Calu3 (cell line): Measurements from ENCODE around the gene RTKN2. TPM values are rescaled to one million over a fixed set of nuclear protein-coding genes. Genes with fewer than 3 reads are reported as not detected.
A peak's percentile ranks its signal among the peaks of the same experiment; 100 is the strongest.

Source experiments
- BruUV-seq: library from RNA; stranded (reverse); fragments of 400-500 nt; replicated peaks from 2 replicates; lab custom pipeline; 2021; lab: Mats Ljungman, UMichigan
- CTCF ChIA-PET: fragments of 300-600 bp; sonication (Branson Sonifier 250); formaldehyde crosslinking; loops from one replicate; lab custom pipeline; 2022; ENCODE audit warnings: antibody characterized with exemption; lab: Charles Lee
- DNase-seq: peaks from one replicate; pipeline ENCODE4 v3.0.0; 2022
- H3K27ac Mint-ChIP-seq: one replicate; pipeline ENCODE4 v1.8.0; 2022; ENCODE audit warnings: mixed read lengths; ENCODE audit not compliant: unreplicated experiment
- H3K27me3 Mint-ChIP-seq: one replicate; pipeline ENCODE4 v1.8.0; 2022; ENCODE audit warnings: mixed read lengths; ENCODE audit not compliant: unreplicated experiment
- H3K36me3 Mint-ChIP-seq: one replicate; pipeline ENCODE4 v1.8.0; 2022; ENCODE audit warnings: mild to moderate bottlenecking, moderate library complexity, mixed read lengths; ENCODE audit not compliant: insufficient read depth, unreplicated experiment
- H3K4me1 Mint-ChIP-seq: one replicate; pipeline ENCODE4 v1.8.0; 2022; ENCODE audit warnings: mild to moderate bottlenecking, low read depth, mixed read lengths; ENCODE audit not compliant: unreplicated experiment
- H3K4me3 Mint-ChIP-seq: one replicate; pipeline ENCODE4 v1.8.0; 2022; ENCODE audit warnings: mild to moderate bottlenecking, low read depth, moderate library complexity, mixed read lengths; ENCODE audit not compliant: unreplicated experiment
- H3K9me3 Mint-ChIP-seq: one replicate; pipeline ENCODE4 v1.8.0; 2022; ENCODE audit warnings: low read depth, mixed read lengths; ENCODE audit not compliant: unreplicated experiment
- CTCF ChIP-seq: fragments of 200-600 bp; IDR thresholded peaks from one replicate; pipeline ENCODE4 v1.8.0; 2022; ENCODE audit warnings: antibody characterized with exemption; ENCODE audit not compliant: unreplicated experiment
- intact Hi-C: fragments of 100-400 bp; cut with micrococcal nuclease; formaldehyde crosslinking; loops from one replicate; pipeline ENCODE4 v1.10.0; 2022; ENCODE audit not compliant: unreplicated experiment
- total RNA-seq: library from RNA; stranded (reverse); gene quantifications from 2 replicates; pipeline ENCODE4 v1.2.3, GENCODE V29; 2022

The RTKN2 gene
- total RNA-seq, 1 experiment from 2014 or later = 26.7 TPM

GRCh38 chr10:62253704-62254103, 14.9 kb downstream of the RTKN2 start:
- CTCF ChIA-PET = interaction anchor here (0.7 kb wide), 1 partner anchor 228 kb away, joined by 3 read pairs; no protein-coding TSS in a partner anchor
- peaks cover 10% of the 10 kb centered on the region for H3K36me3 Mint-ChIP-seq
- BruUV-seq = no TSS peak
- H3K27ac Mint-ChIP-seq = no peak overlapping the region
- H3K9me3 Mint-ChIP-seq = no peaks in the 10 kb centered on the region
- intact Hi-C loops = loop anchor here (5.0 to 10.0 kb wide), 2 partner anchors 416 to 561 kb away; partner anchors contain the start of gene EGR2
- peaks cover 41% of the 10 kb centered on the region for H3K4me1 Mint-ChIP-seq
- no peaks in the 10 kb centered on the region for H3K27me3 Mint-ChIP-seq
- no peak for TF ChIP-seq CTCF
- no peak overlapping the region for H3K4me3 Mint-ChIP-seq
- no peak for DNase-seq

GRCh38 chr10:62252051-62252450, 16.6 kb downstream of the RTKN2 start:
- Mint-ChIP-seq H3K4me1 (peaks cover 41% of the 10 kb centered on the region), H3K9me3 (no peaks in the 10 kb centered on the region), H3K27me3 (no peaks in the 10 kb centered on the region), H3K4me3 (no peak overlapping the region), H3K36me3 (peaks cover 10% of the 10 kb centered on the region), H3K27ac (peak overlapping the region; percentile 21)
- BruUV-seq = no TSS peak
- intact Hi-C loops = loop anchor here (5.0 to 10.0 kb wide), 2 partner anchors 415 to 563 kb away; partner anchors contain the start of gene EGR2
- DNase-seq = no peak
- no peak for TF ChIP-seq CTCF
- CTCF ChIA-PET = no interaction called here

GRCh38 chr10:62250594-62251198, 17.9 kb downstream of the RTKN2 start:
- intact Hi-C loops = loop anchor here (5.0 to 10.0 kb wide), 2 partner anchors 413 to 564 kb away; partner anchors contain the start of gene EGR2
- Mint-ChIP-seq H3K36me3 (peaks cover 10% of the 10 kb centered on the region), H3K4me3 (no peak overlapping the region), H3K27me3 (no peaks in the 10 kb centered on the region), H3K4me1 (peaks cover 41% of the 10 kb centered on the region), H3K9me3 (no peaks in the 10 kb centered on the region), H3K27ac (peak overlapping the region; percentile 21)
- TSS peak; percentile 49 for BruUV-seq
- CTCF ChIA-PET = interaction anchor here (0.9 to 2.3 kb wide), 3 partner anchors 14 to 212 kb away, joined by 3 to 11 read pairs (median 3); partner anchors contain the start of gene RTKN2
- no peak for TF ChIP-seq CTCF
- DNase-seq = peak; percentile 48

GRCh38 chr10:62249957-62250356, 18.7 kb downstream of the RTKN2 start:
- DNase-seq = no peak
- TF ChIP-seq CTCF = no peak
- CTCF ChIA-PET = interaction anchor here (2.3 kb wide), 1 partner anchor 15 kb away, joined by 11 read pairs; no protein-coding TSS in a partner anchor
- peak overlapping the region; percentile 21 for H3K27ac Mint-ChIP-seq
- intact Hi-C loops = loop anchor here (5.0 to 10.0 kb wide), 2 partner anchors 413 to 565 kb away; partner anchors contain the start of gene EGR2
- H3K36me3 Mint-ChIP-seq = peaks cover 5% of the 10 kb centered on the region
- H3K9me3 Mint-ChIP-seq = no peaks in the 10 kb centered on the region
- peaks cover 41% of the 10 kb centered on the region for H3K4me1 Mint-ChIP-seq
- no peak overlapping the region for H3K4me3 Mint-ChIP-seq
- BruUV-seq = no TSS peak
- no peaks in the 10 kb centered on the region for H3K27me3 Mint-ChIP-seq
